ENCODE measurements around the gene PIWIL1.

DNA sequence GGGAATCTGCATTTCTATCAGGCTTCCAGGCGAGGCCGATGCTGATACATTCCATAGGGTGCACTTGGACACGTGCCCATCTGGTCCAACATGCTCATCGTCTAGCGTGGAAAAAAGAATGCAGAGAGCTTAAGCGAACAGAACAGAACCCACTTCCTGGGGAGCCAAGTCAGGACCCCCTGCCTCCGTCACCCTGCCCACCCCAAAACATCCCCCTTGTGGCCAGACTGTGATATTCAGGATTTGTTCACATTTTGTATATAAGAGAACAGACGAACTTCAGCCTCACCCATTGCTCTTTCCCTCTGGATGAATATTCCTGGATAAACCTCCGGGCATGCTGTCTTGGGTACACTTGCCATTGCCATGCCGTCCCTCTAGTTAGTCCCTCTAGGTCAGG is 4.3 kb upstream of the PIWIL1 start:
- TF ChIP-seq, protein P1, sequence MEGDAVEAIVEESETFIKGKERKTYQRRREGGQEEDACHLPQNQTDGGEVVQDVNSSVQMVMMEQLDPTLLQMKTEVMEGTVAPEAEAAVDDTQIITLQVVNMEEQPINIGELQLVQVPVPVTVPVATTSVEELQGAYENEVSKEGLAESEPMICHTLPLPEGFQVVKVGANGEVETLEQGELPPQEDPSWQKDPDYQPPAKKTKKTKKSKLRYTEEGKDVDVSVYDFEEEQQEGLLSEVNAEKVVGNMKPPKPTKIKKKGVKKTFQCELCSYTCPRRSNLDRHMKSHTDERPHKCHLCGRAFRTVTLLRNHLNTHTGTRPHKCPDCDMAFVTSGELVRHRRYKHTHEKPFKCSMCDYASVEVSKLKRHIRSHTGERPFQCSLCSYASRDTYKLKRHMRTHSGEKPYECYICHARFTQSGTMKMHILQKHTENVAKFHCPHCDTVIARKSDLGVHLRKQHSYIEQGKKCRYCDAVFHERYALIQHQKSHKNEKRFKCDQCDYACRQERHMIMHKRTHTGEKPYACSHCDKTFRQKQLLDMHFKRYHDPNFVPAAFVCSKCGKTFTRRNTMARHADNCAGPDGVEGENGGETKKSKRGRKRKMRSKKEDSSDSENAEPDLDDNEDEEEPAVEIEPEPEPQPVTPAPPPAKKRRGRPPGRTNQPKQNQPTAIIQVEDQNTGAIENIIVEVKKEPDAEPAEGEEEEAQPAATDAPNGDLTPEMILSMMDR (IDR thresholded peaks at IDR 0.05 in 8 of 11, conservative IDR thresholded peaks at IDR 0.05 in 3 of 11) = no peak
- TF ChIP-seq POLR2A (IDR thresholded peaks at IDR 0.05) = no peak

Measured in spleen (tissue), 7 donors.